HepG2 (cell line): ENCODE data around the gene C1orf115. TPM values are rescaled to one million over a fixed set of nuclear protein-coding genes. Genes with fewer than 3 reads are reported as not detected.

ENCODE experiments used
- AFF4 ChIP-seq: sonication (generic); formaldehyde crosslinking; IDR thresholded peaks from 2 replicates; pipeline ENCODE4 v1.4.0; 2020; ENCODE audit warnings: missing genetic modification reagents
- ARNTL ChIP-seq: sonication (generic); formaldehyde crosslinking; IDR thresholded peaks from 2 replicates; pipeline ENCODE4 v1.4.0; 2020; ENCODE audit warnings: mild to moderate bottlenecking, missing genetic modification reagents
- ATF3 ChIP-seq: sonication (generic); formaldehyde crosslinking; IDR thresholded peaks from 2 replicates; pipeline ENCODE4 v1.4.0; 2020; ENCODE audit warnings: missing genetic modification reagents
- BHLHE40 ChIP-seq: IDR thresholded peaks from 2 replicates; pipeline ENCODE4 v1.6.1; 2011; ENCODE audit warnings: low read length, improper control_type of control experiment
- CREM ChIP-seq, 2 experiments: sonication (generic) in 1 of 2; formaldehyde crosslinking in 1 of 2; IDR thresholded peaks; 2 replicates each; pipeline versions ENCODE4 v1.4.0 to v1.6.1; 2016 to 2020; ENCODE audit warnings: antibody characterized with exemption in 1 of 2, mild to moderate bottlenecking in 1 of 2, missing genetic modification reagents in 1 of 2
- EEA1 ChIP-seq: sonication (generic); formaldehyde crosslinking; IDR thresholded peaks from 2 replicates; pipeline ENCODE4 v1.5.1; 2020; ENCODE audit warnings: mild to moderate bottlenecking, missing genetic modification reagents, borderline replicate concordance
- EED ChIP-seq: sonication (generic); formaldehyde crosslinking; IDR thresholded peaks from 2 replicates; pipeline ENCODE4 v1.5.0; 2020; ENCODE audit warnings: mild to moderate bottlenecking, missing genetic modification reagents
- KDM5A ChIP-seq: fragments of 200-600 bp; sonication (generic); IDR thresholded peaks from 2 replicates; pipeline ENCODE4 v1.7.0; 2018; ENCODE audit warnings: antibody characterized with exemption, mild to moderate bottlenecking, low read length, borderline replicate concordance
- PATZ1 ChIP-seq: sonication (generic); formaldehyde crosslinking; IDR thresholded peaks from 2 replicates; pipeline ENCODE4 v1.4.0; 2020; ENCODE audit warnings: missing genetic modification reagents
- POGZ ChIP-seq: sonication (generic); formaldehyde crosslinking; IDR thresholded peaks from 2 replicates; pipeline ENCODE4 v1.4.0; 2020; ENCODE audit warnings: mild to moderate bottlenecking, missing genetic modification reagents
- RFX5 ChIP-seq: IDR thresholded peaks from 2 replicates; pipeline ENCODE4 v1.6.1; 2011; ENCODE audit warnings: low read depth, low read length, improper control_type of control experiment
- TERF1 ChIP-seq: sonication (generic); formaldehyde crosslinking; IDR thresholded peaks from 2 replicates; pipeline ENCODE4 v1.8.0; 2022; ENCODE audit warnings: mild to moderate bottlenecking, missing genetic modification reagents, moderate library complexity
- ZBTB3 ChIP-seq: sonication (generic); formaldehyde crosslinking; IDR thresholded peaks from 2 replicates; pipeline ENCODE4 v1.4.0; 2020; ENCODE audit warnings: low read depth, mild to moderate bottlenecking, moderate library complexity, missing genetic modification reagents, borderline replicate concordance
- ZBTB39 ChIP-seq: sonication (generic); formaldehyde crosslinking; IDR thresholded peaks from 2 replicates; pipeline ENCODE4 v1.5.0; 2020; ENCODE audit warnings: missing genetic modification reagents
- ZFAT ChIP-seq: sonication (generic); formaldehyde crosslinking; conservative IDR thresholded peaks from 2 replicates; pipeline ENCODE4 v1.8.1; 2023; ENCODE audit warnings: missing genetic modification reagents, inconsistent platforms
- ZFP36L1 ChIP-seq: sonication (generic); formaldehyde crosslinking; IDR thresholded peaks from 2 replicates; pipeline ENCODE4 v1.8.0; 2022; ENCODE audit warnings: mild to moderate bottlenecking, missing genetic modification reagents, moderate library complexity
- polyA plus RNA-seq, 8 experiments: library from polyadenylated mRNA; depleted of rRNA in 3 of 8; stranded (reverse) in 7 of 8; unstranded in 1 of 8; fragments of >200 nt; fragmentation: Illumina TruSeq in 4 of 8; extraction: Trizol in 4 of 8; gene quantifications; 2 replicates each; pipeline versions ENCODE4 v1.2.1 to v1.2.3, GENCODE V29; 2011 to 2016; ENCODE audit warnings: low read depth in 4 of 8, missing spikeins in 1 of 8, mixed read lengths in 1 of 8; ENCODE audit not compliant: insufficient read depth in 1 of 8
- total RNA-seq, 5 experiments: library from RNA; depleted of rRNA; stranded (reverse); fragments of >200 nt; fragmentation: Illumina TruSeq; extraction: Trizol; gene quantifications; 2 replicates each; pipeline ENCODE4 v1.2.3, GENCODE V29; 2016; ENCODE audit warnings: low read depth in 1 of 5

The C1orf115 gene
- total and polyA plus RNA-seq, 2 of the 13 experiments (the other 11 are each of a cell fraction or from before 2014, with no cell fraction given) = 25.2 to 85.9 TPM

GRCh38 chr1:220690140-220691052 is at the start of gene C1orf115 (continued):
- TF ChIP-seq AFF4 (CRISPR knock-in tag) (no peak), ARNTL (CRISPR knock-in tag) (no peak; the same call in 1 of the 2 replicates), BHLHE40 (peak; percentile 4; the same call in 1 of the 2 replicates), ZBTB3 (CRISPR knock-in tag) (no peak), POGZ (peak; percentile 88), CREM (IDR thresholded peaks at IDR 0.05) (no peak), CREM (CRISPR knock-in tag; IDR thresholded peaks at IDR 0.05) (no peak), TERF1 (CRISPR knock-in tag) (no peak), ZFP36L1 (CRISPR knock-in tag) (peak; percentile 71), ZBTB39 (CRISPR knock-in tag) (0 out of 2 replicates have a peak, but pooled peaks have one; percentile 43), EED (CRISPR knock-in tag) (no peak), PATZ1 (CRISPR knock-in tag) (peak; percentile 93), EEA1 (CRISPR knock-in tag) (peak; percentile 48; the same call in 1 of the 2 replicates), ATF3 (CRISPR knock-in tag) (peak; percentile 13; the same call in 1 of the 2 replicates), ZFAT (no peak), RFX5 (no peak), KDM5A (no peak)
